ENCODE results near the gene IARS1.

IARS1 gene

DNA sequence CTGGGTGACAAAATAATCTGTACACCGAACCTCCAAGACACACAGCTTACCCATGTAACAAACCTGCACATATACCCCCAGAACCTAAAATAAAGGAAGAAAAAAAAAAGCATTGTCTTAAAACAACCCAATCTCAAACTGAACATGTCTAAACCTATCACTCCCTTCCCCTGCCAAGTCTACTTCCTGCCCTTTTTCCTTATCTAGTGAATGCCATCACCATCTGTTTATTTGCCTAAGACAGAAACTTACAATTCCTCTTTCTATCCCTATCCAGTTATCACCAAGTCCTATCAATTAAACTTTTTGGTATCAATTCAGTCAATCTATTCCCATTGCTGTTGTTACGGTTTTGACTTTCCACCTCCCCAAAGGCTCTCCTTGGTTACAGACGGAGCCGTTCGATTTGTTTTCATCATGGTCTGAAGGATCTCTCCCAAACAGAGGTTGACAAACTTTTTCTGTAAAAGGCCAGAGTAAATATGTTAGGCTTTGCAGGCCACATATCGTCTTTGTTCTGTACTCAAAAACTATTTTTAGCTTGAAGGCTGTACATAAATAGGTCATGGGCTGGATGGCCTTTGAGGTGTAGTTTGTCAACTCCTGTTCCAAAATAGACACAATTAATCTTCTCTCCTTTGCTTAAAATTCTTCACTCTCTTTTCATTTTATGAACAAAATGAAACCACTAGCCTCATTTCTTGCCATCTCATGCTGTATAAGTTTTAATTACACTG lies 19.6 kb upstream of the IARS1 start:
- TF ChIP-seq, protein P1, sequence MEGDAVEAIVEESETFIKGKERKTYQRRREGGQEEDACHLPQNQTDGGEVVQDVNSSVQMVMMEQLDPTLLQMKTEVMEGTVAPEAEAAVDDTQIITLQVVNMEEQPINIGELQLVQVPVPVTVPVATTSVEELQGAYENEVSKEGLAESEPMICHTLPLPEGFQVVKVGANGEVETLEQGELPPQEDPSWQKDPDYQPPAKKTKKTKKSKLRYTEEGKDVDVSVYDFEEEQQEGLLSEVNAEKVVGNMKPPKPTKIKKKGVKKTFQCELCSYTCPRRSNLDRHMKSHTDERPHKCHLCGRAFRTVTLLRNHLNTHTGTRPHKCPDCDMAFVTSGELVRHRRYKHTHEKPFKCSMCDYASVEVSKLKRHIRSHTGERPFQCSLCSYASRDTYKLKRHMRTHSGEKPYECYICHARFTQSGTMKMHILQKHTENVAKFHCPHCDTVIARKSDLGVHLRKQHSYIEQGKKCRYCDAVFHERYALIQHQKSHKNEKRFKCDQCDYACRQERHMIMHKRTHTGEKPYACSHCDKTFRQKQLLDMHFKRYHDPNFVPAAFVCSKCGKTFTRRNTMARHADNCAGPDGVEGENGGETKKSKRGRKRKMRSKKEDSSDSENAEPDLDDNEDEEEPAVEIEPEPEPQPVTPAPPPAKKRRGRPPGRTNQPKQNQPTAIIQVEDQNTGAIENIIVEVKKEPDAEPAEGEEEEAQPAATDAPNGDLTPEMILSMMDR (IDR thresholded peaks at IDR 0.05; ENCODE audit: low read depth, low read length) = no peak
- H3K4me3 ChIP-seq (ENCODE audit: low read depth, low read length) = no peak overlapping the region

DNA sequence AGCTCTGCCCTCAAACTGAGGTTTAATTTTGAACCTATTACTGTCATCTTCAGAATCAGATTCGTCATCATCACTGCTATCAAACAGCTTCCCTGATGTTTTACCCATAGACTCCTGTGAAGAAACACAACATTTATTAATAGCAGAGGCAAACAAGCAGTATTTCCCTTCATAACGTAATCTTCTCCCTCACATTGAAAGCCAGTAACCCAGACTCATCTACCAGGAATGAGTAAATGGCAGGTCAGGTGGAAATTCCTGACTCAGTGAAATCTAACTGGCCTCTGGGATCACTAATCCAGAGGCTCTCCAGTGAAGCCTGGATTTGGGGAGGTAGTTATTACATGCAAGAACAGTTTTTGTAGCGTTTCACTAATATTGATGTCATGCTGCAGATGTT lies 17.1 kb upstream of the IARS1 start:
- H3K4me3 ChIP-seq (ENCODE audit: low read depth, low read length) = no peak overlapping the region
- TF ChIP-seq, protein P1 (IDR thresholded peaks at IDR 0.05; ENCODE audit: low read depth, low read length) = no peak

DNA sequence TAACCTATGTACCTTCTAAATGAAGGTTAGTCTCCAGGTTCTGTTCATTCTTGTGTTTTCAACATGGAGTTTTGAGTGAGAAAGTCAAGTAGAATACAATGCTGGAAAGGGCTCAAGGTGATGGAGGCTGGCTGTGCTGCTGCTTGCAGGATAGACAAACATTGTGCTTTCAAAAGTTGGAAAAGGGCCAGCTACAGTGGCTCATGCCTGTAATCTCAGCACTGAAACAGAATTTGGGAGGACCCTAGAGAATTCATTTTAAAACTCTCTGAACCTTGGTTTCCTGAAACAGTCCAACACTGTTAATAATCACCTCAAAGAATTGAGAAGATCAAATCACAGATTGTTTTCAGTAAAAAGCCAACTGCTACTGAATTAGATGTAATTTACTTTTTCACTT lies 15.4 kb upstream of the IARS1 start:
- no peak overlapping the region for H3K4me3 ChIP-seq (ENCODE audit: low read depth, low read length)
- TF ChIP-seq, protein P1 (IDR thresholded peaks at IDR 0.05; ENCODE audit: low read depth, low read length) = no peak

DNA sequence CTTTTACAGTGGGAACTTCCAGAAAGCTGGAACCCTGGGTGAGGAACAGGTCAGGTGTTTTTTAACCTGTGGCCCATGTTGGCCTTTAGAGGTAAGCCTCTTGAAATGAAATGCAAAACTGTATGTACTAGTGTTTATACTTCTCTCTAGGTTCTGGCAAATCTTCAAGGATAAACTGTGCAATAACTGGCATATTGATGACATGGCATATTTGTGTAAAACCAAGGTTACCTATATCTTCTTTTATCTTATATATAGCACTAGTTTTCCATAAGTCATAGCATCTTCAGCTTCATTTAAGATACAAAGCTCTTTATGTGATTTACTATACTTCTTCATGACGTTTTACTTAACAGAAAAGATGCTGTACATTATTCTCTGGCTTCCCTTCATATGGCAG lies 7.4 kb upstream of the IARS1 start:
- TF ChIP-seq, protein P1 (IDR thresholded peaks at IDR 0.05; ENCODE audit: low read depth, low read length) = no peak
- no peak overlapping the region for H3K4me3 ChIP-seq (ENCODE audit: low read depth, low read length)

DNA sequence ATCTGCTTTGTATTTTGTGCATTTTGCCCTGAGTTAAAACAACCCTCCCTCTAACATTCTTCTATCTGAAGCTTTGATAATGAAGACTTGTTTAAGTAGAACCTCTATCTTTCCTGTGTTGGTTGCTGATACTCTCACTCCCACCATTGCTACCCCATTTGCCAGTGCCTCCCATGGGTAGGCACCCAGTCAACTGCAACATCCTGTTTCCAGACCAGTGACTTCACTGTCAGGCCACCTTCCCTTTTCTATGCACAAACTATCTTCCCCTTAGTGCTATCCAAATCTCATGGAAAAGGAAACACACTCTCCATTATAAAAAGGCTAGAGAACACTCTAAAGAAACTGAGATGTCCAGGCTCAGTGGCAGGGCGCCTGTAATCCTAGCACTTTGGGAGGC lies 5.6 kb upstream of the IARS1 start:
- H3K4me3 ChIP-seq (ENCODE audit: low read depth, low read length) = no peak overlapping the region
- TF ChIP-seq, protein P1 (IDR thresholded peaks at IDR 0.05; ENCODE audit: low read depth, low read length) = no peak

DNA sequence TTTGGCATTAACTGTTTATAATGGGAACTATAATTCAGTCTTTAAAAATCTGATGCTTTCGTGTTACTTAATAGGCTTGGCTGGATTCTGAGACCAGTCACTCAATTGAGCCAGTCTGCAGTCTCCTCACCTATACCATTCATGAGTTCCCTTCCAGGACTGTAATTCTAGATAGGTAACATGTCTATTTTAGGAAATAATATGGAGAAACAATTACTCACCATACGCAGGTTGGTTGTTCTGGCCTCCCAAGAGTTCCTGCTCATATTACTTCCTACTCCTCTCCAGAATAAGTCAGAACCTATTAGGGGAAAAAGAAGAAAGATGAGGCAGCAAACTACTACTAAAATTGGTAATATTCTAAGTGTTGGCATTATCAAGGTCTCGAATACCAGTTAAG lies 4.5 kb upstream of the IARS1 start:
- no peak overlapping the region for H3K4me3 ChIP-seq (ENCODE audit: low read depth, low read length)
- TF ChIP-seq, protein P1 (IDR thresholded peaks at IDR 0.05; ENCODE audit: low read depth, low read length) = no peak

DNA sequence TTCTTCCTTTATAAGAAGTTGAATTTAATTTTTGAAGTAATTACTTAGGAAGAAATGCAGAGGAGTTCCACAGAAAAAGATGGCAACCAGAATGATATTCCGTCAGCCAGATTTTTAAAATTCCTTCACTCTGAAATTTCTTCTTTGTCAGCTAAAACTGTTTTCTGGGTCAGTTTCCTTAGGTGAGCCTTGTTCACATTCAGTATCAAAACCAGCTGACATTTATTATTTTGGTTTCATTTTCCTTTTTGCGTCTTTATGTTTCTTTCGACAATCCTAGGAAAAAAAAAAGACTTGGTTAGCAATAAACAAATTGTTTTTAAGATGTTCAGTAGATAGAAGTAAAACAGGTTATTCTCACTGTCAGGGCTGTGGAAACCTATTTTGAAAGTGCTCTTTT lies 4.1 kb upstream of the IARS1 start:
- TF ChIP-seq, protein P1 (IDR thresholded peaks at IDR 0.05; ENCODE audit: low read depth, low read length) = no peak
- no peak overlapping the region for H3K4me3 ChIP-seq (ENCODE audit: low read depth, low read length)

Measured in WI38 (cell line).